Natural killer cell (primary cell): ENCODE measurements around the gene ADAMTS20. TPM values are rescaled to one million over a fixed set of nuclear protein-coding genes. Genes with fewer than 3 reads are reported as not detected.
"Not testable (repeated sequence)": the region's sequence is repeated elsewhere in the genome, so short reads cannot be mapped to it uniquely, and the experiment has no call there.

Source experiments
- ATAC-seq, 3 donors: fragments of 150-1000 bp in 2 of 3; fragments of 200-7000 bp in 1 of 3; cut with Tn5 transposase; 1 replicate in 1 of 3; 2 replicates in 2 of 3; pipeline ENCODE4 v1.10.0; 2021; ENCODE audit warnings: mild to moderate bottlenecking in 2 of 3, moderate library complexity in 2 of 3
- DNase-seq, 2 donors: peaks; one replicate each; pipeline versions ENCODE4 v3.0.0 to v3.0.0-alpha.2; 2013 to 2021; ENCODE audit warnings: mixed read lengths in 1 of 2
- H3K27ac ChIP-seq: one replicate; pipeline ENCODE4 v1.5.1; 2013; ENCODE audit warnings: mild to moderate bottlenecking, low read length
- H3K27me3 ChIP-seq: one replicate; pipeline ENCODE4 v1.6.1; 2013; ENCODE audit warnings: low read length; ENCODE audit not compliant: control insufficient read depth, insufficient read depth
- H3K36me3 ChIP-seq: one replicate; pipeline ENCODE4 v1.6.1; 2013; ENCODE audit warnings: low read length; ENCODE audit not compliant: control insufficient read depth, insufficient read depth
- H3K4me1 ChIP-seq: one replicate; pipeline ENCODE4 v1.6.1; 2013; ENCODE audit warnings: low read length; ENCODE audit not compliant: control insufficient read depth, insufficient read depth
- H3K4me3 ChIP-seq: one replicate; pipeline ENCODE4 v1.5.1; 2013; ENCODE audit warnings: low read length
- H3K9me3 ChIP-seq: one replicate; pipeline ENCODE4 v1.6.1; 2013; ENCODE audit warnings: low read length; ENCODE audit not compliant: control insufficient read depth, insufficient read depth
- H3K27ac Mint-ChIP-seq, 2 donors: one replicate each; pipeline ENCODE4 v1.8.0; 2022; ENCODE audit warnings: mild to moderate bottlenecking in 2 of 2, mixed read lengths in 2 of 2, moderate library complexity in 1 of 2
- H3K27me3 Mint-ChIP-seq, 2 donors: one replicate each; pipeline ENCODE4 v1.8.0; 2022; ENCODE audit warnings: low read depth in 2 of 2, mixed read lengths in 2 of 2
- H3K36me3 Mint-ChIP-seq: one replicate; pipeline ENCODE4 v1.8.0; 2022; ENCODE audit warnings: mixed read lengths
- H3K4me1 Mint-ChIP-seq, 2 donors: one replicate each; pipeline ENCODE4 v1.8.0; 2022; ENCODE audit warnings: mixed read lengths in 2 of 2
- H3K4me3 Mint-ChIP-seq: one replicate; pipeline ENCODE4 v1.8.0; 2022; ENCODE audit warnings: mild to moderate bottlenecking, moderate library complexity, mixed read lengths
- H3K9me3 Mint-ChIP-seq, 2 donors: one replicate each; pipeline ENCODE4 v1.8.0; 2022; ENCODE audit warnings: mixed read lengths in 2 of 2
- WGBS: methylation state at CpG from one replicate; pipeline ENCODE4 v1.1.7; 2013; ENCODE audit warnings: missing lambda C conversion rate; ENCODE audit not compliant: insufficient coverage; 5-methylcytosine and 5-hydroxymethylcytosine counted together
- intact Hi-C: fragments of 100-400 bp; cut with micrococcal nuclease; formaldehyde crosslinking; loops from one replicate; pipeline ENCODE4 v1.14.2; 2022
- total RNA-seq, 4 donors: library from RNA; stranded (reverse); fragments of 120-200 nt in 1 of 4; gene quantifications; one replicate each; pipeline versions ENCODE4 v1.2.3 to v1.2.4, GENCODE V29; 2013 to 2022
- TF ChIP-seq, protein P1 (sequence below): fragments of 200-600 bp; IDR thresholded peaks from one replicate; pipeline ENCODE4 v1.8.0; 2022; ENCODE audit warnings: antibody characterized with exemption

Gene ADAMTS20
- total RNA-seq, 3 donors from 2014 or later (not counting 1 experiment from before 2014, with no cell fraction given), result not detected

DNA sequence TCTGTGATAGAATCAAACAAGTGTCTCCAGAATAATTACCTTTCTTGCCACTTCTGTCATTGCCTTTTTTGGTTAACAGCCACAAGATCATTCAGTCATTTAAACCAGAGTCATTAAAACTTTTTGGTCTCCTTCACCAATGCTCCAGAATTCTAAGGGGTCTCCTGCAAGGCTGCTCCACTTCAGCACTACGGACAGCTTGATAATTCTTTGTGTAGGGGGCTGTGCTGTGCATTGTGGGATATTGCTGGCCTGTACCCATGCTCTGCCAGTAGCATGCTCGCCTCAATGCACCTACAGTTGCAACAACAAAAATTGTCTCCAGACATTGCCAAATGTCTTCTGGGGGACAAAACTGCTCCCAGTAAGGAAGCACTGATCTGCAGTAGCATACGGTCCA lies 7.3 kb downstream of the ADAMTS20 start:
- DNase-seq (no peak), ATAC-seq (no peak)
- intact Hi-C loops, result no loop called here
- H3K27ac Mint-ChIP-seq, result no peak overlapping the region
- H3K4me1 ChIP-seq, result no peaks in the 10 kb centered on the region
- H3K36me3 Mint-ChIP-seq, result no peaks in the 10 kb centered on the region
- no peaks in the 10 kb centered on the region for H3K36me3 ChIP-seq
- no peaks in the 10 kb centered on the region for H3K4me1 Mint-ChIP-seq
- no peaks in the 10 kb centered on the region for H3K27me3 Mint-ChIP-seq
- H3K27ac ChIP-seq, result no peak overlapping the region
- no peaks in the 10 kb centered on the region for H3K9me3 ChIP-seq
- no peaks in the 10 kb centered on the region for H3K27me3 ChIP-seq
- TF ChIP-seq, protein P1, sequence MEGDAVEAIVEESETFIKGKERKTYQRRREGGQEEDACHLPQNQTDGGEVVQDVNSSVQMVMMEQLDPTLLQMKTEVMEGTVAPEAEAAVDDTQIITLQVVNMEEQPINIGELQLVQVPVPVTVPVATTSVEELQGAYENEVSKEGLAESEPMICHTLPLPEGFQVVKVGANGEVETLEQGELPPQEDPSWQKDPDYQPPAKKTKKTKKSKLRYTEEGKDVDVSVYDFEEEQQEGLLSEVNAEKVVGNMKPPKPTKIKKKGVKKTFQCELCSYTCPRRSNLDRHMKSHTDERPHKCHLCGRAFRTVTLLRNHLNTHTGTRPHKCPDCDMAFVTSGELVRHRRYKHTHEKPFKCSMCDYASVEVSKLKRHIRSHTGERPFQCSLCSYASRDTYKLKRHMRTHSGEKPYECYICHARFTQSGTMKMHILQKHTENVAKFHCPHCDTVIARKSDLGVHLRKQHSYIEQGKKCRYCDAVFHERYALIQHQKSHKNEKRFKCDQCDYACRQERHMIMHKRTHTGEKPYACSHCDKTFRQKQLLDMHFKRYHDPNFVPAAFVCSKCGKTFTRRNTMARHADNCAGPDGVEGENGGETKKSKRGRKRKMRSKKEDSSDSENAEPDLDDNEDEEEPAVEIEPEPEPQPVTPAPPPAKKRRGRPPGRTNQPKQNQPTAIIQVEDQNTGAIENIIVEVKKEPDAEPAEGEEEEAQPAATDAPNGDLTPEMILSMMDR, result no peak
- 78% methylated on average over 3 of the region's 3 CpGs for WGBS
- H3K4me3 ChIP-seq, result no peak overlapping the region
- no peak overlapping the region for H3K4me3 Mint-ChIP-seq
- peaks cover 8 to 11% of the 10 kb centered on the region in 2 donors for H3K9me3 Mint-ChIP-seq

- TF ChIP-seq, protein P1, result no peak
- no peaks in the 10 kb centered on the region for H3K9me3 ChIP-seq
- no peaks in the 10 kb centered on the region for H3K4me1 ChIP-seq
- ATAC-seq, result no peak
- H3K36me3 ChIP-seq, result no peaks in the 10 kb centered on the region
- H3K27ac ChIP-seq, result no peak overlapping the region
- no peak for DNase-seq
- Mint-ChIP-seq H3K27me3 (no peaks in the 10 kb centered on the region), H3K4me1 (no peaks in the 10 kb centered on the region), H3K4me3 (no peak overlapping the region), H3K36me3 (no peaks in the 10 kb centered on the region), H3K27ac (no peak overlapping the region), H3K9me3 (peaks cover 11 to 21% of the 10 kb centered on the region in 2 donors)
- H3K4me3 ChIP-seq, result no peak overlapping the region
- intact Hi-C loops, result no loop called here
- no peaks in the 10 kb centered on the region for H3K27me3 ChIP-seq
These were observed 11.5 kb downstream of the ADAMTS20 start for GRCh38 chr12:43540470-43540869.

DNA sequence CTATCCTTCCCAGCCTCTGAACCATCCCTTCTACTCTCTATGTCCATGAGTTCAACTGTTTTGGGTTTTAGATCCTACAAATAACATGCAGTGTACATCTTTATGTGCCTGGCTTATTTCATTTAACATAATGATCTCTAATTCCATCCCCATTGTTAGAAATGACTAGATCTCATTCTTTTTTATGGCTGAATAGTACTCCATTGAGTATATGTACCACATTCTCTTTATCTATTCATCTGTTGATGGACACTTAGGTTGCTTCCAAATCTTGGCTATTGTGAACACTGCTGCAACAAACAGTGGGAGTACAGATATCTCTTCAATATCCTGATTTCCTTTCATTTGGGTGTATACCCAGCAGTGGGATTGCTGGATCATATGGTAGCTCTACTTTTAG lies 14.3 kb downstream of the ADAMTS20 start:
- H3K27me3 Mint-ChIP-seq, H3K36me3 ChIP-seq, H3K27ac ChIP-seq, H3K4me3 Mint-ChIP-seq, ATAC-seq, H3K9me3 ChIP-seq, H3K36me3 Mint-ChIP-seq, H3K4me3 ChIP-seq, H3K4me1 Mint-ChIP-seq, H3K27ac Mint-ChIP-seq, DNase-seq, intact Hi-C loops, H3K4me1 ChIP-seq, H3K27me3 ChIP-seq: not testable (repeated sequence)
- H3K9me3 Mint-ChIP-seq, result peaks cover 8 to 15% of the 10 kb centered on the region in 2 donors

DNA sequence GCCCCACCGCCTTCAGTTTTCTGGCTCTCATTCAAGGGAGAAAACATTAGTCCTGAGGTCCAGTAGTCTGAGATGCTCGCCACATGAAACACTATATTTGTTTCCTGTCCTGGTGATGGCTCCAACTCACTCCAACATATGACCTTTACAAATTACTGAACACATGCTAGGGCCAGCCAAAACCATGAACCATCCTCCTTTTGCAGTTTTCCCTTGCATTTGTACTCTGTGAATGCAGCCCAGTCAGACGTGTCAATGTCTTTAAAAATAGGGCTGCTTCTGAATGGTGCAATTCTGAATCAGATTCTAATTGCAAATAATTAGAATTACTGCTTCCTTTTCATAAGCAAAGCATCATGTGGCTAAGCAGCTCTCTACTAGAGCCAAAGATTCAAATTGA lies 36.0 kb downstream of the ADAMTS20 start:
- Histone ChIP-seq H3K27ac (no peak overlapping the region), H3K27me3 (no peaks in the 10 kb centered on the region), H3K36me3 (no peaks in the 10 kb centered on the region), H3K4me3 (no peak overlapping the region), H3K9me3 (no peaks in the 10 kb centered on the region), H3K4me1 (no peaks in the 10 kb centered on the region)
- no peak overlapping the region for H3K27ac Mint-ChIP-seq
- DNase-seq, result no peak
- H3K9me3 Mint-ChIP-seq, result peaks cover 12 to 13% of the 10 kb centered on the region in 2 donors
- no peaks in the 10 kb centered on the region for H3K36me3 Mint-ChIP-seq
- intact Hi-C loops, result no loop called here
- H3K27me3 Mint-ChIP-seq, result no peaks in the 10 kb centered on the region
- no peak for ATAC-seq
- 75% methylated on average over 3 of the region's 3 CpGs for WGBS
- H3K4me1 Mint-ChIP-seq, result no peaks in the 10 kb centered on the region
- H3K4me3 Mint-ChIP-seq, result no peak overlapping the region
- TF ChIP-seq, protein P1, result no peak
